Measurements from ENCODE around the gene SCUBE3. TPM values are rescaled to one million over a fixed set of nuclear protein-coding genes. Genes with fewer than 3 reads are reported as not detected.
A peak's percentile ranks its signal among the peaks of the same experiment; 100 is the strongest.

SCUBE3 gene
- total and polyA plus RNA-seq, 9 of the 15 experiments (the other 6 are each of a cell fraction or from before 2014, with no cell fraction given) = 0.01 to 0.11 TPM; not detected in 7

DNA sequence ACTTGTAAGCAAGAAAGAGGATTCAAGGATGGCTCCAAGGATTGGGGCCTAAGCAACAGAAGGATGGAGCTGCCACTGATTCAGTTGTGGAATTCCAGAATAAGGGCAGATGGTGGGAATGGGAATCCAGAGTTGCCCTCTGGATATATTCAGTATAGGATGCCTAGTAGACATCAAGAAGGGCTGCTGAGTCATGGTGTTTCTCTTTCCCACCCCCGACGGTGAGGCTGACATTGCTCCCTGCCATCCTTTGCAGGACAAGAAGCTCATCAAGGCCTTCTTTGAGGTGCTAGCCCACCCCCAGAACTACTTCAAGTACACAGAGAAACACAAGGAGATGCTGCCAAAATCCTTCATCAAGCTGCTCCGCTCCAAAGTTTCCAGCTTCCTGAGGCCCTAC lies 34.5 kb downstream of the SCUBE3 start (continued):
- no peak for TF ChIP-seq ZNF785 (CRISPR knock-in tag; IDR thresholded peaks at IDR 0.05)
- no peak for TF ChIP-seq HIVEP1 (CRISPR knock-in tag; IDR thresholded peaks at IDR 0.05)
- TF ChIP-seq, protein P1, sequence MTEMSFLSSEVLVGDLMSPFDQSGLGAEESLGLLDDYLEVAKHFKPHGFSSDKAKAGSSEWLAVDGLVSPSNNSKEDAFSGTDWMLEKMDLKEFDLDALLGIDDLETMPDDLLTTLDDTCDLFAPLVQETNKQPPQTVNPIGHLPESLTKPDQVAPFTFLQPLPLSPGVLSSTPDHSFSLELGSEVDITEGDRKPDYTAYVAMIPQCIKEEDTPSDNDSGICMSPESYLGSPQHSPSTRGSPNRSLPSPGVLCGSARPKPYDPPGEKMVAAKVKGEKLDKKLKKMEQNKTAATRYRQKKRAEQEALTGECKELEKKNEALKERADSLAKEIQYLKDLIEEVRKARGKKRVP (CRISPR knock-in tag; IDR thresholded peaks at IDR 0.05) = no peak
- TF ChIP-seq, protein P2, sequence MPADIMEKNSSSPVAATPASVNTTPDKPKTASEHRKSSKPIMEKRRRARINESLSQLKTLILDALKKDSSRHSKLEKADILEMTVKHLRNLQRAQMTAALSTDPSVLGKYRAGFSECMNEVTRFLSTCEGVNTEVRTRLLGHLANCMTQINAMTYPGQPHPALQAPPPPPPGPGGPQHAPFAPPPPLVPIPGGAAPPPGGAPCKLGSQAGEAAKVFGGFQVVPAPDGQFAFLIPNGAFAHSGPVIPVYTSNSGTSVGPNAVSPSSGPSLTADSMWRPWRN (IDR thresholded peaks at IDR 0.05; ENCODE audit: low read depth) = no peak
- TF ChIP-seq BACH1 (tag; IDR thresholded peaks at IDR 0.05) = peak; percentile 44; the same call in 1 of the 2 replicates
- peak; percentile 83 for TF ChIP-seq MAFF (IDR thresholded peaks at IDR 0.05; ENCODE audit: low read length)
- TF ChIP-seq RBM25 (IDR thresholded peaks at IDR 0.05; ENCODE audit: low read depth, low read length, severe bottlenecking) = no peak
- no peak for TF ChIP-seq EGR1 (conservative IDR thresholded peaks at IDR 0.05)
- TF ChIP-seq MAFG (tag; conservative IDR thresholded peaks at IDR 0.05) = peak; percentile 92
- TF ChIP-seq, protein P3, sequence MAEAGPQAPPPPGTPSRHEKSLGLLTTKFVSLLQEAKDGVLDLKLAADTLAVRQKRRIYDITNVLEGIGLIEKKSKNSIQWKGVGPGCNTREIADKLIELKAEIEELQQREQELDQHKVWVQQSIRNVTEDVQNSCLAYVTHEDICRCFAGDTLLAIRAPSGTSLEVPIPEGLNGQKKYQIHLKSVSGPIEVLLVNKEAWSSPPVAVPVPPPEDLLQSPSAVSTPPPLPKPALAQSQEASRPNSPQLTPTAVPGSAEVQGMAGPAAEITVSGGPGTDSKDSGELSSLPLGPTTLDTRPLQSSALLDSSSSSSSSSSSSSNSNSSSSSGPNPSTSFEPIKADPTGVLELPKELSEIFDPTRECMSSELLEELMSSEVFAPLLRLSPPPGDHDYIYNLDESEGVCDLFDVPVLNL (CRISPR knock-in tag; IDR thresholded peaks at IDR 0.05; ENCODE audit: low read depth) = no peak
- TF ChIP-seq, protein P4, sequence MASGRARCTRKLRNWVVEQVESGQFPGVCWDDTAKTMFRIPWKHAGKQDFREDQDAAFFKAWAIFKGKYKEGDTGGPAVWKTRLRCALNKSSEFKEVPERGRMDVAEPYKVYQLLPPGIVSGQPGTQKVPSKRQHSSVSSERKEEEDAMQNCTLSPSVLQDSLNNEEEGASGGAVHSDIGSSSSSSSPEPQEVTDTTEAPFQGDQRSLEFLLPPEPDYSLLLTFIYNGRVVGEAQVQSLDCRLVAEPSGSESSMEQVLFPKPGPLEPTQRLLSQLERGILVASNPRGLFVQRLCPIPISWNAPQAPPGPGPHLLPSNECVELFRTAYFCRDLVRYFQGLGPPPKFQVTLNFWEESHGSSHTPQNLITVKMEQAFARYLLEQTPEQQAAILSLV (tag; IDR thresholded peaks at IDR 0.05) = no peak
- no peak for TF ChIP-seq ZNF311 (CRISPR knock-in tag; IDR thresholded peaks at IDR 0.05)
- no peak for TF ChIP-seq LARP7 (IDR thresholded peaks at IDR 0.05)
- TF ChIP-seq NFE2 (IDR thresholded peaks at IDR 0.05; ENCODE audit: low read depth) = peak; percentile 95
- TF ChIP-seq, protein P5, sequence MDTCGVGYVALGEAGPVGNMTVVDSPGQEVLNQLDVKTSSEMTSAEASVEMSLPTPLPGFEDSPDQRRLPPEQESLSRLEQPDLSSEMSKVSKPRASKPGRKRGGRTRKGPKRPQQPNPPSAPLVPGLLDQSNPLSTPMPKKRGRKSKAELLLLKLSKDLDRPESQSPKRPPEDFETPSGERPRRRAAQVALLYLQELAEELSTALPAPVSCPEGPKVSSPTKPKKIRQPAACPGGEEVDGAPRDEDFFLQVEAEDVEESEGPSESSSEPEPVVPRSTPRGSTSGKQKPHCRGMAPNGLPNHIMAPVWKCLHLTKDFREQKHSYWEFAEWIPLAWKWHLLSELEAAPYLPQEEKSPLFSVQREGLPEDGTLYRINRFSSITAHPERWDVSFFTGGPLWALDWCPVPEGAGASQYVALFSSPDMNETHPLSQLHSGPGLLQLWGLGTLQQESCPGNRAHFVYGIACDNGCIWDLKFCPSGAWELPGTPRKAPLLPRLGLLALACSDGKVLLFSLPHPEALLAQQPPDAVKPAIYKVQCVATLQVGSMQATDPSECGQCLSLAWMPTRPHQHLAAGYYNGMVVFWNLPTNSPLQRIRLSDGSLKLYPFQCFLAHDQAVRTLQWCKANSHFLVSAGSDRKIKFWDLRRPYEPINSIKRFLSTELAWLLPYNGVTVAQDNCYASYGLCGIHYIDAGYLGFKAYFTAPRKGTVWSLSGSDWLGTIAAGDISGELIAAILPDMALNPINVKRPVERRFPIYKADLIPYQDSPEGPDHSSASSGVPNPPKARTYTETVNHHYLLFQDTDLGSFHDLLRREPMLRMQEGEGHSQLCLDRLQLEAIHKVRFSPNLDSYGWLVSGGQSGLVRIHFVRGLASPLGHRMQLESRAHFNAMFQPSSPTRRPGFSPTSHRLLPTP (IDR thresholded peaks at IDR 0.05; ENCODE audit: borderline replicate concordance, extremely low read depth, insufficient read length) = no peak
- peak; percentile 94 for TF ChIP-seq ZNF316 (IDR thresholded peaks at IDR 0.05)
- TF ChIP-seq MAFK (IDR thresholded peaks at IDR 0.05; ENCODE audit: low read length) = peak; percentile 84
- no peak for TF ChIP-seq ZFPM2 (CRISPR knock-in tag; IDR thresholded peaks at IDR 0.05)
- no peak for TF ChIP-seq POLR3A (IDR thresholded peaks at IDR 0.05; ENCODE audit: borderline replicate concordance, extremely low read depth, insufficient read depth, insufficient read length)
- no peak for TF ChIP-seq SMARCB1 (IDR thresholded peaks at IDR 0.05; ENCODE audit: insufficient read length, low read depth)
- no peak for TF ChIP-seq PHB (CRISPR knock-in tag; IDR thresholded peaks at IDR 0.05)
